ENCODE data around the gene SPOCD1. TPM values are rescaled to one million over a fixed set of nuclear protein-coding genes. Genes with fewer than 3 reads are reported as not detected.

Gene SPOCD1
- total RNA-seq, 1 donor from 2014 or later, result 0.56 TPM

GRCh38 chr1:31848381-31848897, 32.6 kb upstream of the SPOCD1 start:
- Mint-ChIP-seq H3K27ac (ENCODE audit: unreplicated experiment) (no peak overlapping the region), H3K36me3 (ENCODE audit: low read depth) (no peaks in the 10 kb centered on the region), H3K4me3 (no peak overlapping the region), H3K27me3 (ENCODE audit: low read depth) (no peaks in the 10 kb centered on the region), H3K4me1 (no peaks in the 10 kb centered on the region), H3K9me3 (no peaks in the 10 kb centered on the region)
- TF ChIP-seq CTCF (conservative IDR thresholded peaks at IDR 0.05), result no peak
- no peak for DNase-seq (ENCODE audit: low read depth, low spot score)

DNA sequence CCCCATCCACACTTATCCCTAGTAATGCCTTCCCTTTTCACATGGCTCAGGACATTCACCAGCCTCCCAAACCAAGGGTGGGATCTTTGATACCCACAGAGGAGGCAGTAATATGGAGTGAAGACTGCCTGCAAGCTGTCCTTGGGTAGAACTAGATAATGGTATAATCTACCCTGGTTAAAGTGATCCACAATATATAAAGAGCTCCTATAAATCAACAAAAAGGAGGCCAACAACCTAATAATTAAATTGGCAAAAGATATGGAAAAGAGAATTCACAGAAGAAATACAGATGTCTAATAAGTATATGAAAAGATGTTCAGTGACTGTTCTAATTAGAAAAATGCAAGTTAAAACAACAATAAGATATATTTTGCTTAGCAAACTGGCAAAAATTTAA, 30.7 kb upstream of the SPOCD1 start:
- no peak overlapping the region for H3K27ac Mint-ChIP-seq (ENCODE audit: unreplicated experiment)
- no peak overlapping the region for H3K4me3 Mint-ChIP-seq
- H3K4me1 Mint-ChIP-seq, result no peaks in the 10 kb centered on the region
- no peak for TF ChIP-seq CTCF (conservative IDR thresholded peaks at IDR 0.05)
- no peaks in the 10 kb centered on the region for H3K27me3 Mint-ChIP-seq (ENCODE audit: low read depth)
- H3K36me3 Mint-ChIP-seq (ENCODE audit: low read depth), result no peaks in the 10 kb centered on the region
- no peaks in the 10 kb centered on the region for H3K9me3 Mint-ChIP-seq
- no peak for DNase-seq (ENCODE audit: low read depth, low spot score)

- Mint-ChIP-seq H3K4me3 (no peak overlapping the region), H3K9me3 (no peaks in the 10 kb centered on the region), H3K4me1 (no peaks in the 10 kb centered on the region), H3K27ac (ENCODE audit: unreplicated experiment) (no peak overlapping the region), H3K36me3 (ENCODE audit: low read depth) (no peaks in the 10 kb centered on the region), H3K27me3 (ENCODE audit: low read depth) (no peaks in the 10 kb centered on the region)
- no peak for DNase-seq (ENCODE audit: low read depth, low spot score)
- TF ChIP-seq CTCF (conservative IDR thresholded peaks at IDR 0.05), result no peak
Observed at GRCh38 chr1:31843506-31843905, 27.7 kb upstream of the SPOCD1 start.

GRCh38 chr1:31839662-31840343, 24.0 kb upstream of the SPOCD1 start:
- DNase-seq (ENCODE audit: low read depth, low spot score), result no peak
- no peaks in the 10 kb centered on the region for H3K36me3 Mint-ChIP-seq (ENCODE audit: low read depth)
- H3K4me1 Mint-ChIP-seq, result no peaks in the 10 kb centered on the region
- H3K4me3 Mint-ChIP-seq, result no peak overlapping the region
- H3K27me3 Mint-ChIP-seq (ENCODE audit: low read depth), result peaks cover 5% of the 10 kb centered on the region
- no peak overlapping the region for H3K27ac Mint-ChIP-seq (ENCODE audit: unreplicated experiment)
- no peaks in the 10 kb centered on the region for H3K9me3 Mint-ChIP-seq
- TF ChIP-seq CTCF (conservative IDR thresholded peaks at IDR 0.05), result no peak

DNA sequence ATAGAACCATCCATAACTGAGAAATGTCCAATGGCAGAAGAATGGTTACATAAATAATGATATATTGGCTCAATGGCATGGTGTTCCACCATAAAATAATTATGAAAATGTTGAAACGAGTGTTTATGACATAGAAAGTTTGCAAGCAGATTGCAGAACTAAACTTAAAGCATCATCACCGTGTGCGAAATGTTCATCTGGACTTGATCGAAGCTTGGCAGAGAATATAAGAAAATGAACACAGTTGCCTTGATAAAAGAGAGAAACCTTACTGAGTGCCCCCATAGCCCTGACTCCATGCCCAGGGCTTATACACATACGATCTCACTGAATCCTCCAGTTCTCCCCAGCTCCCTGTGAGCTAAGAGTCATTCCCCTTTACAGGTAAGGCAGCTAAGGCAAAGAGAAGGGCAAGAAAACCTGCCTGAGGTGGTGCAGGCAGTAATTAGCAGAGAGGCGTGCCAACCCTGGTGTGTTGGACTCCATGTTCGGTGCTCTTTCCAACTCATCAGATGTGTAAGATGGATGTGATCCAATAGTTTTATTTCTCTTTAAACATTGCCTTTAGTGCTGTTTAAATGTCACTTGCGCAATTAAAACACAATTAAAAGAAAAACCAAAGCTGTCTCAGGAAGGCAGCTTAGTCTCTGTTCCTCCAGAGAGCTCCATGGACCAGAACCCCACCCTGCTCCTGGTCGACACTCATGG, 21.8 kb upstream of the SPOCD1 start:
- H3K36me3 Mint-ChIP-seq (ENCODE audit: low read depth), result no peaks in the 10 kb centered on the region
- H3K4me1 Mint-ChIP-seq, result no peaks in the 10 kb centered on the region
- H3K27me3 Mint-ChIP-seq (ENCODE audit: low read depth), result peaks cover 5% of the 10 kb centered on the region
- no peaks in the 10 kb centered on the region for H3K9me3 Mint-ChIP-seq
- no peak overlapping the region for H3K4me3 Mint-ChIP-seq
- no peak for DNase-seq (ENCODE audit: low read depth, low spot score)
- no peak overlapping the region for H3K27ac Mint-ChIP-seq (ENCODE audit: unreplicated experiment)
- no peak for TF ChIP-seq CTCF (conservative IDR thresholded peaks at IDR 0.05)

Measured in neural crest cell (in vitro differentiated cells).